ENCODE data around the gene CLCN5. TPM values are rescaled to one million over a fixed set of nuclear protein-coding genes. Genes with fewer than 3 reads are reported as not detected.

The CLCN5 gene
- total and polyA plus RNA-seq, 2 of the 13 experiments (the other 11 are each of a cell fraction or from before 2014, with no cell fraction given) = 7.8 to 27.3 TPM

DNA sequence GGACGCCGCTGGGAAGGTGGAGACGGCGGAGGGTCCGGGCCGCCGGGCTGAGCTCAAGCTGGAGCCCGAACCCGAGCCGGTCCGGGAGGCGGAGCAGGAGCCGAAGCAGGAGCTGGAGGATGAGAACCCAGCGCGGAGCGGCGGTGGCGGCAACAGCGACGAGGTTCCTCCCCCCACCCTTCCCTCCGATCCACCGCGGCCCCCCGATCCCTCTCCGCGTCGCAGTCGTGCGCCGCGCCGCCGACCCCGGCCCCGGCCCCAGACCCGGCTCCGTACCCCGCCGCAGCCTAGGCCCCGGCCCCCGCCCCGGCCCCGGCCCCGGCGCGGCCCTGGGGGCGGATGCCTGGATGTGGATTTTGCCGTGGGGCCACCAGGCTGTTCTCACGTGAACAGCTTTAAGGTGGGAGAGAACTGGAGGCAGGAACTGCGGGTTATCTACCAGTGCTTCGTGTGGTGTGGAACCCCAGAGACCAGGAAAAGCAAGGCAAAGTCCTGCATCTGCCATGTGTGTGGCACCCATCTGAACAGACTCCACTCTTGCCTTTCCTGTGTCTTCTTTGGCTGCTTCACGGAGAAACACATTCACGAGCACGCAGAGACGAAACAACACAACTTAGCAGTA, 42.6 kb upstream of the CLCN5 start:
- no peak for FAIRE-seq
- peaks cover 8% of the 10 kb centered on the region; the same call in 1 of the 2 replicates for H4K20me1 ChIP-seq (ENCODE audit: insufficient read depth, low read length)
- in situ Hi-C loops (cut with HindIII; ENCODE audit: extremely low pct_ligation_motif_present, low pct_unique_long_range_greater_than_20kb) (loop anchor here (5.0 kb wide), 1 partner anchor 37 kb away; no protein-coding TSS in a partner anchor), intact Hi-C loops (cut with micrococcal nuclease; ENCODE audit: unreplicated experiment) (loop anchor here (5.0 kb wide), 1 partner anchor 927 kb away; no protein-coding TSS in a partner anchor)
- TF ChIP-seq FOXK1 (CRISPR knock-in tag; IDR thresholded peaks at IDR 0.05; ENCODE audit: borderline replicate concordance, low read depth) = 0 out of 2 replicates have a peak, but pooled peaks have one; percentile 0
- no peak for TF ChIP-seq ZNF256 (CRISPR knock-in tag; conservative IDR thresholded peaks at IDR 0.05)
- H3K27ac ChIP-seq (ENCODE audit: extremely low read length, insufficient read depth, low read length) = peak overlapping the region; percentile 97
- peak overlapping the region; percentile 87 for H3K9ac ChIP-seq (ENCODE audit: insufficient read depth, low read depth, low read length)
- H3K4me2 ChIP-seq (ENCODE audit: low read depth, low read length) = peak overlapping the region; percentile 90
- peak overlapping the region; percentile 52 to 76 (median 71) for H3K4me3 ChIP-seq (replicated peaks in 1 of 3; ENCODE audit: insufficient read depth in 1 of 3, low read depth in 2 of 3, low read length in 3 of 3)
- ATAC-seq = peak; percentile 11
- H3K27me3 ChIP-seq (ENCODE audit: control insufficient read depth in 1 of 2, insufficient read depth in 2 of 2, low read length in 2 of 2) = no peaks in the 10 kb centered on the region; a peak in 1 of 5 replicates
- ChIA-PET CTCF (ENCODE audit: low intra/inter-chr PET ratio, low total read pairs) (no interaction called here), POLR2A (interaction anchor here (0.7 to 5.3 kb wide), 6 partner anchors 11 to 49 kb away, joined by 3 to 91 read pairs (median 5); partner anchors contain the start of gene CLCN5)
- H3K9me3 ChIP-seq (ENCODE audit: low read length) = no peaks in the 10 kb centered on the region
- BruUV-seq (replicated peaks) = no TSS peak
- H2AFZ ChIP-seq (ENCODE audit: low read length) = no peak overlapping the region
- 67% methylated on average over 1 of the region's 55 CpGs for WGBS (ENCODE audit: low lambda C conversion rate)
- H3K36me3 ChIP-seq (replicated peaks in 1 of 2; ENCODE audit: control insufficient read depth in 1 of 2, insufficient read depth in 2 of 2, low read length in 2 of 2) = no peaks in the 10 kb centered on the region
- DNase-seq (ENCODE audit: low spot score) = no peak
- peaks cover 32% of the 10 kb centered on the region for H3K79me2 ChIP-seq (ENCODE audit: insufficient read depth, low read length)
- peaks cover 71% of the 10 kb centered on the region for H3K4me1 ChIP-seq (ENCODE audit: insufficient read depth, low read length)

DNA sequence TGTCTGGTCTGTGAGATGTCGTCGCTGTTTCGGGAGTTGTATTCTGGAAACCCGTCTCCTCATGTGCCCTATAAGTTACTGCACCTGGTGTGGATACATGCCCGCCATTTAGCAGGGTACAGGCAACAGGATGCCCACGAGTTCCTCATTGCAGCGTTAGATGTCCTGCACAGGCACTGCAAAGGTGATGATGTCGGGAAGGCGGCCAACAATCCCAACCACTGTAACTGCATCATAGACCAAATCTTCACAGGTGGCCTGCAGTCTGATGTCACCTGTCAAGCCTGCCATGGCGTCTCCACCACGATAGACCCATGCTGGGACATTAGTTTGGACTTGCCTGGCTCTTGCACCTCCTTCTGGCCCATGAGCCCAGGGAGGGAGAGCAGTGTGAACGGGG, 41.7 kb upstream of the CLCN5 start:
- no peaks in the 10 kb centered on the region; a peak in 1 of 5 replicates for H3K27me3 ChIP-seq (ENCODE audit: control insufficient read depth in 1 of 2, insufficient read depth in 2 of 2, low read length in 2 of 2)
- in situ Hi-C loops (cut with HindIII; ENCODE audit: extremely low pct_ligation_motif_present, low pct_unique_long_range_greater_than_20kb) = no loop called here
- intact Hi-C loops (cut with micrococcal nuclease; ENCODE audit: unreplicated experiment) = no loop called here
- DNase-seq (ENCODE audit: low spot score) = no peak
- H3K4me3 ChIP-seq (replicated peaks in 1 of 3; ENCODE audit: insufficient read depth in 1 of 3, low read depth in 2 of 3, low read length in 3 of 3) = peak overlapping the region in 2 of 3 experiments; percentile 71 to 76; a peak in 4 of 6 replicates
- no peaks in the 10 kb centered on the region for H3K9me3 ChIP-seq (ENCODE audit: low read length)
- H3K4me2 ChIP-seq (ENCODE audit: low read depth, low read length) = peak overlapping the region; percentile 90
- peaks cover 8% of the 10 kb centered on the region; the same call in 1 of the 2 replicates for H4K20me1 ChIP-seq (ENCODE audit: insufficient read depth, low read length)
- H2AFZ ChIP-seq (ENCODE audit: low read length) = no peak overlapping the region
- ATAC-seq = no peak
- H3K4me1 ChIP-seq (ENCODE audit: insufficient read depth, low read length) = peaks cover 70% of the 10 kb centered on the region
- ChIA-PET CTCF (ENCODE audit: low intra/inter-chr PET ratio, low total read pairs) (no interaction called here), POLR2A (interaction anchor here (5.3 kb wide), 1 partner anchor 38 kb away, joined by 91 read pairs; no protein-coding TSS in a partner anchor)
- H3K36me3 ChIP-seq (replicated peaks in 1 of 2; ENCODE audit: control insufficient read depth in 1 of 2, insufficient read depth in 2 of 2, low read length in 2 of 2) = no peaks in the 10 kb centered on the region
- 96% methylated on average over 4 of the region's 12 CpGs for WGBS (ENCODE audit: low lambda C conversion rate)
- H3K79me2 ChIP-seq (ENCODE audit: insufficient read depth, low read length) = peaks cover 32% of the 10 kb centered on the region
- BruUV-seq (replicated peaks) = no TSS peak
- TF ChIP-seq, protein P1, sequence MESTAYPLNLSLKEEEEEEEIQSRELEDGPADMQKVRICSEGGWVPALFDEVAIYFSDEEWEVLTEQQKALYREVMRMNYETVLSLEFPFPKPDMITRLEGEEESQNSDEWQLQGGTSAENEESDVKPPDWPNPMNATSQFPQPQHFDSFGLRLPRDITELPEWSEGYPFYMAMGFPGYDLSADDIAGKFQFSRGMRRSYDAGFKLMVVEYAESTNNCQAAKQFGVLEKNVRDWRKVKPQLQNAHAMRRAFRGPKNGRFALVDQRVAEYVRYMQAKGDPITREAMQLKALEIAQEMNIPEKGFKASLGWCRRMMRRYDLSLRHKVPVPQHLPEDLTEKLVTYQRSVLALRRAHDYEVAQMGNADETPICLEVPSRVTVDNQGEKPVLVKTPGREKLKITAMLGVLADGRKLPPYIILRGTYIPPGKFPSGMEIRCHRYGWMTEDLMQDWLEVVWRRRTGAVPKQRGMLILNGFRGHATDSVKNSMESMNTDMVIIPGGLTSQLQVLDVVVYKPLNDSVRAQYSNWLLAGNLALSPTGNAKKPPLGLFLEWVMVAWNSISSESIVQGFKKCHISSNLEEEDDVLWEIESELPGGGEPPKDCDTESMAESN (CRISPR knock-in tag; conservative IDR thresholded peaks at IDR 0.05) = no peak
- no peak for TF ChIP-seq ZNF567 (CRISPR knock-in tag; IDR thresholded peaks at IDR 0.05; ENCODE audit: borderline replicate concordance)
- TF ChIP-seq RBM39 (IDR thresholded peaks at IDR 0.05; ENCODE audit: low read depth, low read length, poor library complexity, severe bottlenecking) = no peak
- peak; percentile 94 for TF ChIP-seq ZBTB38 (CRISPR knock-in tag; IDR thresholded peaks at IDR 0.05)
- no peak for TF ChIP-seq ZNF713 (CRISPR knock-in tag; IDR thresholded peaks at IDR 0.05)
- H3K27ac ChIP-seq (ENCODE audit: extremely low read length, insufficient read depth, low read length) = peak overlapping the region; percentile 97
- no peak for FAIRE-seq
- peak overlapping the region; percentile 87 for H3K9ac ChIP-seq (ENCODE audit: insufficient read depth, low read depth, low read length)
